ENCODE measurements around the gene SOAT2. TPM values are rescaled to one million over a fixed set of nuclear protein-coding genes. Genes with fewer than 3 reads are reported as not detected.

Gene SOAT2
- total and polyA plus RNA-seq, 4 donors, result 0.21 TPM; not detected in 3

- H3K4me3 ChIP-seq (ENCODE audit: low read depth, low read length), result no peak overlapping the region
- peaks cover 92% of the 10 kb centered on the region for H3K36me3 ChIP-seq (ENCODE audit: control insufficient read depth, insufficient read depth, low read length)
- WGBS (ENCODE audit: insufficient coverage), result 82% methylated on average over 5 of the region's 7 CpGs
- peaks cover 47% of the 10 kb centered on the region for H3K4me1 ChIP-seq (ENCODE audit: control insufficient read depth, insufficient read depth, low read length)
- no peaks in the 10 kb centered on the region for H3K27me3 ChIP-seq (ENCODE audit: control insufficient read depth, insufficient read depth, low read length)
- H3K27ac ChIP-seq (ENCODE audit: low read depth, low read length), result peak overlapping the region; percentile 80
- H3K9me3 ChIP-seq (ENCODE audit: control insufficient read depth, insufficient read depth, low read length), result no peaks in the 10 kb centered on the region
- no peak for DNase-seq (ENCODE audit: low read depth in 4 of 6, low spot score in 6 of 6)
Observed at GRCh38 chr12:53070877-53071492, 32.3 kb upstream of the SOAT2 start.

- H3K4me1 ChIP-seq (ENCODE audit: control insufficient read depth, insufficient read depth, low read length), result peaks cover 41% of the 10 kb centered on the region
- no peak overlapping the region for H3K4me3 ChIP-seq (ENCODE audit: low read depth, low read length)
- no peaks in the 10 kb centered on the region for H3K9me3 ChIP-seq (ENCODE audit: control insufficient read depth, insufficient read depth, low read length)
- H3K27ac ChIP-seq (ENCODE audit: low read depth, low read length), result peak overlapping the region; percentile 80
- no peaks in the 10 kb centered on the region for H3K27me3 ChIP-seq (ENCODE audit: control insufficient read depth, insufficient read depth, low read length)
- peak in 1 of 6 donors; percentile 75 for DNase-seq (ENCODE audit: low read depth in 4 of 6, low spot score in 6 of 6)
- WGBS (ENCODE audit: insufficient coverage), result 68% methylated on average over 5 of the region's 11 CpGs
- peaks cover 93% of the 10 kb centered on the region for H3K36me3 ChIP-seq (ENCODE audit: control insufficient read depth, insufficient read depth, low read length)
Observed at GRCh38 chr12:53071591-53072551, 31.4 kb upstream of the SOAT2 start.

- no peak overlapping the region for H3K27ac ChIP-seq (ENCODE audit: low read depth, low read length)
- WGBS (ENCODE audit: insufficient coverage), result 73% methylated on average over 4 of the region's 6 CpGs
- no peak overlapping the region for H3K4me3 ChIP-seq (ENCODE audit: low read depth, low read length)
- no peaks in the 10 kb centered on the region for H3K27me3 ChIP-seq (ENCODE audit: control insufficient read depth, insufficient read depth, low read length)
- peaks cover 79% of the 10 kb centered on the region for H3K36me3 ChIP-seq (ENCODE audit: control insufficient read depth, insufficient read depth, low read length)
- H3K9me3 ChIP-seq (ENCODE audit: control insufficient read depth, insufficient read depth, low read length), result no peaks in the 10 kb centered on the region
- peaks cover 51% of the 10 kb centered on the region for H3K4me1 ChIP-seq (ENCODE audit: control insufficient read depth, insufficient read depth, low read length)
- no peak for DNase-seq (ENCODE audit: low read depth in 4 of 6, low spot score in 6 of 6)
Observed at GRCh38 chr12:53073881-53074280, 29.4 kb upstream of the SOAT2 start.

- WGBS (ENCODE audit: insufficient coverage), result 90% methylated on average over 10 of the region's 11 CpGs
- no peak for DNase-seq (ENCODE audit: low read depth in 4 of 6, low spot score in 6 of 6)
- no peaks in the 10 kb centered on the region for H3K9me3 ChIP-seq (ENCODE audit: control insufficient read depth, insufficient read depth, low read length)
- no peak overlapping the region for H3K27ac ChIP-seq (ENCODE audit: low read depth, low read length)
- H3K4me3 ChIP-seq (ENCODE audit: low read depth, low read length), result no peak overlapping the region
- H3K36me3 ChIP-seq (ENCODE audit: control insufficient read depth, insufficient read depth, low read length), result peaks cover 74% of the 10 kb centered on the region
- H3K27me3 ChIP-seq (ENCODE audit: control insufficient read depth, insufficient read depth, low read length), result no peaks in the 10 kb centered on the region
- H3K4me1 ChIP-seq (ENCODE audit: control insufficient read depth, insufficient read depth, low read length), result peaks cover 46% of the 10 kb centered on the region
Observed at GRCh38 chr12:53074283-53074998, 28.8 kb upstream of the SOAT2 start.

- 100% methylated on average over 2 of the region's 3 CpGs for WGBS (ENCODE audit: insufficient coverage)
- Histone ChIP-seq H3K4me3 (ENCODE audit: low read depth, low read length) (no peak overlapping the region), H3K9me3 (ENCODE audit: control insufficient read depth, insufficient read depth, low read length) (no peaks in the 10 kb centered on the region), H3K27me3 (ENCODE audit: control insufficient read depth, insufficient read depth, low read length) (no peaks in the 10 kb centered on the region), H3K4me1 (ENCODE audit: control insufficient read depth, insufficient read depth, low read length) (peaks cover 51% of the 10 kb centered on the region), H3K27ac (ENCODE audit: low read depth, low read length) (no peak overlapping the region), H3K36me3 (ENCODE audit: control insufficient read depth, insufficient read depth, low read length) (peaks cover 68% of the 10 kb centered on the region)
- DNase-seq (ENCODE audit: low read depth in 4 of 6, low spot score in 6 of 6), result no peak
Observed at GRCh38 chr12:53074999-53075370, 28.3 kb upstream of the SOAT2 start.

GRCh38 chr12:53076461-53076860 lies 26.8 kb upstream of the SOAT2 start:
- Histone ChIP-seq H3K27ac (ENCODE audit: low read depth, low read length) (no peak overlapping the region), H3K9me3 (ENCODE audit: control insufficient read depth, insufficient read depth, low read length) (no peaks in the 10 kb centered on the region), H3K4me3 (ENCODE audit: low read depth, low read length) (no peak overlapping the region), H3K4me1 (ENCODE audit: control insufficient read depth, insufficient read depth, low read length) (peaks cover 45% of the 10 kb centered on the region), H3K27me3 (ENCODE audit: control insufficient read depth, insufficient read depth, low read length) (no peaks in the 10 kb centered on the region), H3K36me3 (ENCODE audit: control insufficient read depth, insufficient read depth, low read length) (peaks cover 58% of the 10 kb centered on the region)
- 100% methylated on average over 2 of the region's 3 CpGs for WGBS (ENCODE audit: insufficient coverage)
- DNase-seq (ENCODE audit: low read depth in 4 of 6, low spot score in 6 of 6), result no peak

- H3K27ac ChIP-seq (ENCODE audit: low read depth, low read length), result no peak overlapping the region
Observed at GRCh38 chr12:53077030-53077429, 26.3 kb upstream of the SOAT2 start.

GRCh38 chr12:53078425-53079225 lies 24.7 kb upstream of the SOAT2 start:
- H3K36me3 ChIP-seq (ENCODE audit: control insufficient read depth, insufficient read depth, low read length), result peaks cover 38% of the 10 kb centered on the region
- H3K27me3 ChIP-seq (ENCODE audit: control insufficient read depth, insufficient read depth, low read length), result no peaks in the 10 kb centered on the region
- peak in 1 of 6 donors; percentile 57 for DNase-seq (ENCODE audit: low read depth in 4 of 6, low spot score in 6 of 6)
- H3K4me3 ChIP-seq (ENCODE audit: low read depth, low read length), result peak overlapping the region; percentile 78
- under 1% methylated on average over 17 of the region's 25 CpGs for WGBS (ENCODE audit: insufficient coverage)
- H3K4me1 ChIP-seq (ENCODE audit: control insufficient read depth, insufficient read depth, low read length), result peaks cover 26% of the 10 kb centered on the region
- peak overlapping the region; percentile 96 for H3K27ac ChIP-seq (ENCODE audit: low read depth, low read length)
- no peaks in the 10 kb centered on the region for H3K9me3 ChIP-seq (ENCODE audit: control insufficient read depth, insufficient read depth, low read length)

More at GRCh38 chr12:53077030-53077429, 26.3 kb upstream of the SOAT2 start:
- no peak for DNase-seq (ENCODE audit: low read depth in 4 of 6, low spot score in 6 of 6)
- no peaks in the 10 kb centered on the region for H3K27me3 ChIP-seq (ENCODE audit: control insufficient read depth, insufficient read depth, low read length)
- peaks cover 39% of the 10 kb centered on the region for H3K4me1 ChIP-seq (ENCODE audit: control insufficient read depth, insufficient read depth, low read length)
- peaks cover 53% of the 10 kb centered on the region for H3K36me3 ChIP-seq (ENCODE audit: control insufficient read depth, insufficient read depth, low read length)
- H3K4me3 ChIP-seq (ENCODE audit: low read depth, low read length), result no peak overlapping the region
- 92% methylated on average over 4 of the region's 8 CpGs for WGBS (ENCODE audit: insufficient coverage)
- H3K9me3 ChIP-seq (ENCODE audit: control insufficient read depth, insufficient read depth, low read length), result no peaks in the 10 kb centered on the region
